Medulla oblongata (tissue), 1 donor: ENCODE data around the gene FSTL4.

ENCODE experiments used
- DNase-seq: peaks from one replicate; pipeline ENCODE4 v3.0.0-alpha.2; 2015; ENCODE audit errors: extremely low spot score

Gene FSTL4

GRCh38 chr5:133478199-133478985 lies 133.9 kb downstream of the FSTL4 start:
- DNase-seq = no peak

GRCh38 chr5:133475986-133476385 lies 136.4 kb downstream of the FSTL4 start:
- no peak for DNase-seq

- DNase-seq = no peak
Observed at GRCh38 chr5:133474851-133475590, 137.3 kb downstream of the FSTL4 start.

- no peak for DNase-seq
Observed at GRCh38 chr5:133473291-133473690, 139.1 kb downstream of the FSTL4 start.

- DNase-seq = no peak
Observed at GRCh38 chr5:133472829-133473228, 139.5 kb downstream of the FSTL4 start.

- no peak for DNase-seq
Observed at GRCh38 chr5:133471699-133472098, 140.6 kb downstream of the FSTL4 start.

GRCh38 chr5:133470841-133471240 lies 141.5 kb downstream of the FSTL4 start:
- DNase-seq = no peak

- no peak for DNase-seq
Observed at GRCh38 chr5:133469846-133470245, 142.5 kb downstream of the FSTL4 start.

GRCh38 chr5:133469252-133469651 lies 143.1 kb downstream of the FSTL4 start:
- no peak for DNase-seq

- no peak for DNase-seq
Observed at GRCh38 chr5:133468596-133468995, 143.7 kb downstream of the FSTL4 start.

- no peak for DNase-seq
Observed at GRCh38 chr5:133467826-133468463, 144.4 kb downstream of the FSTL4 start.

- DNase-seq = no peak
Observed at GRCh38 chr5:133467335-133467779, 145.0 kb downstream of the FSTL4 start.

GRCh38 chr5:133466556-133467334 lies 145.6 kb downstream of the FSTL4 start:
- DNase-seq = no peak

GRCh38 chr5:133464013-133464412 lies 148.3 kb downstream of the FSTL4 start:
- DNase-seq = no peak

GRCh38 chr5:133461796-133462516 lies 150.4 kb downstream of the FSTL4 start:
- DNase-seq = no peak

- no peak for DNase-seq
Observed at GRCh38 chr5:133460172-133460758, 152.1 kb downstream of the FSTL4 start.

- no peak for DNase-seq
Observed at GRCh38 chr5:133459474-133460160, 152.7 kb downstream of the FSTL4 start.

- DNase-seq = no peak
Observed at GRCh38 chr5:133458435-133458834, 153.9 kb downstream of the FSTL4 start.

- DNase-seq = no peak
Observed at GRCh38 chr5:133457439-133458355, 154.6 kb downstream of the FSTL4 start.
